Panc1 (cell line): Measurements from ENCODE around the gene RGS6. TPM values are rescaled to one million over a fixed set of nuclear protein-coding genes. Genes with fewer than 3 reads are reported as not detected.

Experiments
- ATAC-seq: fragments of 200-7000 bp; cut with Tn5 transposase; 2 replicates; pipeline ENCODE4 v1.9.1; 2020; ENCODE audit warnings: mild to moderate bottlenecking, moderate library complexity
- BruUV-seq: library from RNA; stranded (reverse); fragments of 400-500 nt; replicated peaks from 2 replicates; lab custom pipeline; 2021; lab: Mats Ljungman, UMichigan
- CTCF ChIA-PET: fragments of 300-600 bp; sonication (Branson Sonifier 250); formaldehyde crosslinking; loops from one replicate; lab custom pipeline; 2022; ENCODE audit warnings: antibody characterized with exemption; lab: Charles Lee
- POLR2A ChIA-PET: fragments of 300-600 bp; sonication (Branson Sonifier 250); formaldehyde crosslinking; loops from one replicate; lab custom pipeline; 2022; ENCODE audit warnings: antibody characterized with exemption; lab: Charles Lee
- DNase-seq: peaks from one replicate; pipeline ENCODE4 v3.0.0-alpha.2; 2010; ENCODE audit warnings: low read depth, low spot score
- H3K27ac ChIP-seq: 2 replicates; pipeline ENCODE4 v1.5.1; 2011; ENCODE audit warnings: mild to moderate bottlenecking, low read length, inconsistent platforms
- H3K27me3 ChIP-seq: fragments of 200-500 bp; sonication (Bioruptor generic); 2 replicates; pipeline ENCODE4 v1.6.0; 2014; ENCODE audit warnings: low read length, inconsistent platforms; ENCODE audit not compliant: control insufficient read depth, insufficient read depth
- H3K36me3 ChIP-seq: fragments of 200-500 bp; sonication (Bioruptor generic); 2 replicates; pipeline ENCODE4 v1.5.1; 2014; ENCODE audit warnings: inconsistent platforms, mild to moderate bottlenecking, low read length, moderate library complexity; ENCODE audit not compliant: control insufficient read depth, insufficient read depth
- H3K4me1 ChIP-seq: 2 replicates; pipeline ENCODE4 v1.5.1; 2011; ENCODE audit warnings: inconsistent platforms, mild to moderate bottlenecking, low read length, moderate library complexity; ENCODE audit not compliant: control insufficient read depth, insufficient read depth
- H3K4me3 ChIP-seq, 2 experiments: 2 replicates each; pipeline ENCODE4 v1.5.1; 2011 to 2012; ENCODE audit warnings: low read depth in 2 of 2, low read length in 2 of 2, mild to moderate bottlenecking in 2 of 2, inconsistent platforms in 1 of 2, moderate library complexity in 1 of 2
- H3K9me3 ChIP-seq: fragments of 200-500 bp; sonication (Bioruptor generic); 2 replicates; pipeline ENCODE4 v1.5.1; 2014; ENCODE audit warnings: low read depth, mild to moderate bottlenecking, inconsistent platforms, low read length, moderate library complexity; ENCODE audit not compliant: control insufficient read depth, insufficient read depth
- CTCF ChIP-seq: fragments of 450-650 bp; IDR thresholded peaks from 2 replicates; pipeline ENCODE4 v1.5.1; 2017; ENCODE audit warnings: mild to moderate bottlenecking
- POLR2AphosphoS5 ChIP-seq: IDR thresholded peaks from 2 replicates; pipeline ENCODE4 v1.6.1; 2012; ENCODE audit warnings: mild to moderate bottlenecking, low read depth, low read length, moderate library complexity
- REST ChIP-seq, 2 experiments: IDR thresholded peaks; 2 replicates each; pipeline ENCODE4 v1.6.1; 2011 to 2012; ENCODE audit warnings: low read depth in 2 of 2, control low read depth in 1 of 2, low read length in 1 of 2, mild to moderate bottlenecking in 1 of 2, moderate library complexity in 1 of 2; ENCODE audit not compliant: insufficient read depth in 1 of 2
- SIN3A ChIP-seq: IDR thresholded peaks from 2 replicates; pipeline ENCODE4 v1.6.1; 2012; ENCODE audit warnings: low read depth, mild to moderate bottlenecking, low read length, moderate library complexity, borderline replicate concordance; ENCODE audit not compliant: insufficient read depth
- TCF7L2 ChIP-seq: IDR thresholded peaks from 2 replicates; pipeline ENCODE4 v1.6.1; 2011; ENCODE audit warnings: mild to moderate bottlenecking, low read depth, low read length, inconsistent platforms
- in situ Hi-C: cut with HindIII; loops from 2 replicates; pipeline ENCODE4 v1.10.0; 2016; ENCODE audit warnings: low sequenced_read_pairs, low pct_unique_long_range_greater_than_20kb
- intact Hi-C: fragments of 100-400 bp; cut with micrococcal nuclease; formaldehyde crosslinking; loops from one replicate; pipeline ENCODE4 v1.10.0; 2022; ENCODE audit not compliant: unreplicated experiment
- total RNA-seq: library from RNA; stranded (reverse); gene quantifications from one replicate; pipeline ENCODE4 v1.2.1, GENCODE V29; 2021; ENCODE audit not compliant: unreplicated experiment

Gene RGS6
- total RNA-seq, 1 experiment from 2014 or later: not detected

GRCh38 chr14:72607386-72608130, 675.3 kb downstream of the RGS6 start:
- Histone ChIP-seq H3K4me3 (no peak overlapping the region), H3K4me1 (no peaks in the 10 kb centered on the region), H3K27ac (no peak overlapping the region), H3K36me3 (no peaks in the 10 kb centered on the region), H3K9me3 (no peaks in the 10 kb centered on the region), H3K27me3 (no peaks in the 10 kb centered on the region)
- TF ChIP-seq CTCF: no peak
- no peak for TF ChIP-seq SIN3A
- no peak for TF ChIP-seq REST (IDR thresholded peaks at IDR 0.05; ENCODE audit: insufficient read depth in 1 of 2, low read depth in 2 of 2, low read length in 1 of 2)
- TF ChIP-seq TCF7L2: no peak
- no peak for TF ChIP-seq POLR2AphosphoS5
- DNase-seq (no peak), ATAC-seq (no peak)
- no TSS peak for BruUV-seq
- ChIA-PET POLR2A (no interaction called here), CTCF (no interaction called here)
- in situ Hi-C loops (no loop called here), intact Hi-C loops (no loop called here)

GRCh38 chr14:72608391-72609204, 676.4 kb downstream of the RGS6 start:
- DNase-seq (peak; percentile 1), ATAC-seq (peak; percentile 71)
- ChIA-PET POLR2A (no interaction called here), CTCF (no interaction called here)
- Histone ChIP-seq H3K27me3 (no peaks in the 10 kb centered on the region), H3K4me1 (no peaks in the 10 kb centered on the region), H3K27ac (no peak overlapping the region), H3K4me3 (no peak overlapping the region), H3K36me3 (no peaks in the 10 kb centered on the region), H3K9me3 (no peaks in the 10 kb centered on the region)
- BruUV-seq: no TSS peak
- intact Hi-C loops (no loop called here), in situ Hi-C loops (no loop called here)
- TF ChIP-seq REST (IDR thresholded peaks at IDR 0.05; ENCODE audit: insufficient read depth in 1 of 2, low read depth in 2 of 2, low read length in 1 of 2) (no peak), TCF7L2 (no peak), SIN3A (no peak), POLR2AphosphoS5 (no peak), CTCF (no peak)
